ENCODE measurements around the gene HOXD11.

The HOXD11 gene

DNA sequence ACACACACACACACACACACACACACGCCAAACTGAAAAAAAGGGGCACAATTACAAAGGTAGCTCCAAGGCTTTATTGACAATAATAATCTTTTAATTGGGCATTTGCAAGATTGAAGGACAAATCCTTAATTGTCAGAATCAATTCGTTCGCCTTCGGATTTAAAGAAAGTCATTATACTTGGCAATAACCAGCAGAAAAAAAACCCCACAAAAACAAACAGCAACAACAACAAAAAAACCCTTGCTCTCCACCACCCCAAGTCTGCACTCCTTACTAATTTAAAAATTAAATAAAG lies 20.6 kb downstream of the HOXD11 start:
- no peak overlapping the region for H3K4me3 ChIP-seq (ENCODE audit: low read depth, low read length)

DNA sequence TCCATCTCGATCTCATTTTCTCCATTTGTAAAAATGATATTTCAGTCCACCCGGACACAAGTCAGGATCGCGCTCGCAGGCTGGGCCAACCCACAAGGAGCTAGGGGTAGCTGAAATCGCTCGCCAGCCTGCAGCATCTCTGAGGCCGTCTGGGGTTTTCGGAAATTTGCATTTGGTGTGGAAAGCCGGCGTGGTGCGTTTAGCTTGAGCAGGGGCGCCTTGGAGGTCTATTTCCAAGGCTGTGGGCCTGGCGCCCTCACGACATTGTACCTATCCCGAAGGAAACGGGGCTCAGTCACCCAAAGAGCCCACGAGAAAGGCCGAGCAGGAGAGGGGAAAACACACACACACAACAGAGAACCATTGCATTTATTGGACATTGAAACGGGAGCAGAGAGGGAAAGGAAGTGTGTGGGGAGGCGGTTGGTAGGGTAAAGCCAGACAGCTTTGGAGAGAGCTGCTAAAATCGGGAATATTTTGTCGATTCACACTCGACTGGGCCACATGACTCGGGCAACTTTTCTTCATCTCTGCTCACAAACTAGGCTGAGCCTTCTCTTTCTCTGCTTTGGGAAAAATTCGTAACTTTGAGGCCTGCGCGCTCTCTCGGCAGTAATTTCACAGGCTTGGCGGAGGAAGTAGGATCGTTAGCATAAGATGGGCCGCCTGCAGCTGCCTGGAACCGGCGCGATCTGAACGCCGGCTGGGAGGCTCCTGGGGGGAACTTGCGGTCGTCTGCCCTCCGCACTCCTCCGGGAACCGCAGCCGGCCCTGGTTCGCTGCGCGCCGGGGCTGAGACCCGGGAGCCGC lies 21.3 kb downstream of the HOXD11 start:
- TF ChIP-seq, protein P1, sequence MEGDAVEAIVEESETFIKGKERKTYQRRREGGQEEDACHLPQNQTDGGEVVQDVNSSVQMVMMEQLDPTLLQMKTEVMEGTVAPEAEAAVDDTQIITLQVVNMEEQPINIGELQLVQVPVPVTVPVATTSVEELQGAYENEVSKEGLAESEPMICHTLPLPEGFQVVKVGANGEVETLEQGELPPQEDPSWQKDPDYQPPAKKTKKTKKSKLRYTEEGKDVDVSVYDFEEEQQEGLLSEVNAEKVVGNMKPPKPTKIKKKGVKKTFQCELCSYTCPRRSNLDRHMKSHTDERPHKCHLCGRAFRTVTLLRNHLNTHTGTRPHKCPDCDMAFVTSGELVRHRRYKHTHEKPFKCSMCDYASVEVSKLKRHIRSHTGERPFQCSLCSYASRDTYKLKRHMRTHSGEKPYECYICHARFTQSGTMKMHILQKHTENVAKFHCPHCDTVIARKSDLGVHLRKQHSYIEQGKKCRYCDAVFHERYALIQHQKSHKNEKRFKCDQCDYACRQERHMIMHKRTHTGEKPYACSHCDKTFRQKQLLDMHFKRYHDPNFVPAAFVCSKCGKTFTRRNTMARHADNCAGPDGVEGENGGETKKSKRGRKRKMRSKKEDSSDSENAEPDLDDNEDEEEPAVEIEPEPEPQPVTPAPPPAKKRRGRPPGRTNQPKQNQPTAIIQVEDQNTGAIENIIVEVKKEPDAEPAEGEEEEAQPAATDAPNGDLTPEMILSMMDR (IDR thresholded peaks at IDR 0.05; ENCODE audit: low read depth, low read length) = no peak
- TF ChIP-seq MYC (IDR thresholded peaks at IDR 0.05; ENCODE audit: low read depth, low read length) (no peak), POLR2A (IDR thresholded peaks at IDR 0.05; ENCODE audit: extremely low read depth, insufficient read length) (no peak)
- TF ChIP-seq, protein P2, sequence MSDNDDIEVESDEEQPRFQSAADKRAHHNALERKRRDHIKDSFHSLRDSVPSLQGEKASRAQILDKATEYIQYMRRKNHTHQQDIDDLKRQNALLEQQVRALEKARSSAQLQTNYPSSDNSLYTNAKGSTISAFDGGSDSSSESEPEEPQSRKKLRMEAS (IDR thresholded peaks at IDR 0.05; ENCODE audit: low read depth, low read length) = no peak
- DNase-seq (ENCODE audit: low read depth) = peak; percentile 72
- H3K4me3 ChIP-seq (ENCODE audit: low read depth, low read length) = no peak overlapping the region

More for the DNA sequence above, 20.6 kb downstream of the HOXD11 start:
- TF ChIP-seq, protein P1 (IDR thresholded peaks at IDR 0.05; ENCODE audit: low read depth, low read length) = no peak
- TF ChIP-seq, protein P2 (IDR thresholded peaks at IDR 0.05; ENCODE audit: low read depth, low read length) = no peak
- TF ChIP-seq POLR2A (IDR thresholded peaks at IDR 0.05; ENCODE audit: extremely low read depth, insufficient read length) = no peak
- TF ChIP-seq MYC (IDR thresholded peaks at IDR 0.05; ENCODE audit: low read depth, low read length) = no peak
- DNase-seq (ENCODE audit: low read depth) = no peak

DNA sequence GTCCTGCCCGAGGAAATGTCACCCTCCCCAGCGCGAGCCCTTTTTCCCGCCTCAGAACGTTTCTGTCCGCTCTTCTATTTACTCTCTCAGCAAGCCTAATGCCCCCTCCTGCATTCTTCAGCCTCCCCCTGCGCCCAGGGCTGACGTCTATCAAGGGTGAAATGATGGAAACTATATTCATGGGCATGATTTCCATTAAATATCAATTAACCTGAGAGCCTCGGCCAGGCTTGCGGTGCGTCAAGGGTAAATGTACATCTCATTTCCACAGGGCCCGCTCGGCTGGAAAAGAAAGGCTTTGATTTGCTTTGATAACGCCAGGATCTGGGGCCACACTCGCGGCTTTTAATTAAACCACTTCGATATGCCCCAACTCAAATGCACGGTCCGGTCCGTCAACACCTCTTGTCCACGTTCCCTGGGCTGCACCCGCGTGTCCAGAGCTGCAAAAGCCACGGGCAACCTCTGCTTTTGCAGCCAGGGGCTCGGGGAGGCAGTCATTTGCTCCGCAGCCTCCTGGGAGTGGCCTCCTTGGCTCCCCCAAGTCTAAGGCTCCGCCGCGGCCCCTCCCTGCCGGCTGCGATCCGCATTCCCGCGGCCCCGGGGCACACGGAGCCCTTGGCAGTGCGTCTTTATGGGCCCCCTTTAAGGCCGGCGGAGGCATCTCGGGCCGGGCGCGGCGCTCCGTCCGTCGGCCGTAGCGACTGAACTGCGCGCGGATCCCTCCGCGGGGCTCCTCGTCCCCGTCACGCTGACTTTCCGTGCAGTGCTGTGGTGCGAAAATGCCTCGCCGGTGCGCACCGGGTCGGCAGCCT lies 22.1 kb downstream of the HOXD11 start, which contains the start of gene HOXD8:
Gene HOXD8 (plus strand): TSS at position 724 of the 815 bp plus-strand sequence. CDS start 662 bp downstream, outside the sequence.
- no peak within 1 kb of the TSS for H3K4me3 ChIP-seq (ENCODE audit: low read depth, low read length)

DNA sequence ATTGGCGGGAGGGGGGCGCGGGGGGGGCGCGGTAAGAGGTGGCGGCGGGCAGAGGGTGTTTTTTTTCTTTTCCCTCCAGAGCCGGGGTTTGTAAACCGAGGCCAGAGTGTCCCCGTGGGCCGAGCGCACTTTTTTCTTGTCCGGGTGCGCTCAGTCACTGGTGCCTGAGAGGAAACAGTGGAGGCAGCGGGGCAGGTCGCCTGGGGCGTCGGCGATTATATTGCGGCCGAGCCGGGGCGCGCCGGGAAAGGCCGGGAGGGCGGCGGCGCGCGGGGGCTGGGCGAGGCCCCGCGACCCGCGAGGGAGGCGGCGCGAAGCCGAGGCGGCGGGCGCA lies 22.7 kb downstream of the HOXD11 start:
- TF ChIP-seq, protein P1 (IDR thresholded peaks at IDR 0.05; ENCODE audit: low read depth, low read length) = no peak
- TF ChIP-seq, protein P2 (IDR thresholded peaks at IDR 0.05; ENCODE audit: low read depth, low read length) = no peak
- no peak for TF ChIP-seq POLR2A (IDR thresholded peaks at IDR 0.05; ENCODE audit: extremely low read depth, insufficient read length)
- TF ChIP-seq MYC (IDR thresholded peaks at IDR 0.05; ENCODE audit: low read depth, low read length) = no peak
- DNase-seq (ENCODE audit: low read depth) = no peak
- H3K4me3 ChIP-seq (ENCODE audit: low read depth, low read length) = no peak overlapping the region

More for the DNA sequence above, 22.1 kb downstream of the HOXD11 start, which contains the start of gene HOXD8:
- TF ChIP-seq POLR2A (IDR thresholded peaks at IDR 0.05; ENCODE audit: extremely low read depth, insufficient read length) (no peak), MYC (IDR thresholded peaks at IDR 0.05; ENCODE audit: low read depth, low read length) (no peak)
- TF ChIP-seq, protein P1 (IDR thresholded peaks at IDR 0.05; ENCODE audit: low read depth, low read length) = no peak
- TF ChIP-seq, protein P2 (IDR thresholded peaks at IDR 0.05; ENCODE audit: low read depth, low read length) = no peak
- DNase-seq (ENCODE audit: low read depth) = no peak

DNA sequence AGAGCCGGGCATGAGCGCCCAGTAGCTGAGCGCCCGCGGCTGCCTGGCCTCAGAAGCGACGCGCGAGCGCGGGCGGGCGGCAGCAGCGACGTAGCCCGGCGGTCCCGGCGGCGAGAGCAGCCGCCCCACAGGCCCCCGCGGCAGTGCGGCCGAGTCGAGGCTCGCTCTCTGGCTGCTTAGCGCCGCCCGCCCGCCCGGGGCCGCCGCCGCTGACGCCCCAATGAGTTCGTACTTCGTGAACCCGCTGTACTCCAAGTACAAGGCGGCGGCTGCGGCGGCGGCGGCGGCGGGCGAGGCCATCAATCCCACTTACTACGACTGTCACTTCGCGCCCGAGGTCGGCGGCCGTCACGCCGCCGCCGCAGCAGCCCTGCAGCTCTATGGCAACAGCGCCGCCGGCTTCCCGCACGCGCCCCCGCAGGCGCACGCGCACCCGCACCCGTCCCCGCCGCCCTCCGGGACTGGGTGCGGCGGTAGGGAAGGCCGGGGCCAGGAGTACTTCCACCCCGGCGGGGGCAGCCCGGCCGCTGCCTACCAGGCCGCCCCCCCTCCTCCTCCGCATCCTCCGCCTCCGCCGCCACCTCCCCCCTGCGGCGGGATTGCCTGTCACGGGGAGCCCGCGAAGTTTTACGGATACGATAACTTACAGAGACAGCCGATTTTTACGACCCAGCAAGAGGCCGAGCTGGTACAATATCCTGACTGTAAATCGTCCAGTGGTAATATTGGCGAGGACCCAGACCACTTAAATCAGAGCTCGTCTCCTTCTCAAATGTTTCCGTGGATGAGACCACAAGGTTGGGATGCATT lies 23.3 kb downstream of the HOXD11 start:
- no peak for DNase-seq (ENCODE audit: low read depth)
- TF ChIP-seq POLR2A (IDR thresholded peaks at IDR 0.05; ENCODE audit: extremely low read depth, insufficient read length) (no peak), MYC (IDR thresholded peaks at IDR 0.05; ENCODE audit: low read depth, low read length) (no peak)
- TF ChIP-seq, protein P1 (IDR thresholded peaks at IDR 0.05; ENCODE audit: low read depth, low read length) = no peak
- TF ChIP-seq, protein P2 (IDR thresholded peaks at IDR 0.05; ENCODE audit: low read depth, low read length) = no peak
- H3K4me3 ChIP-seq (ENCODE audit: low read depth, low read length) = no peak overlapping the region
